Astrocyte (in vitro differentiated cells and primary cell): Measurements from ENCODE around the gene NPM1.

Experiments used
- CTCF ChIP-seq: IDR thresholded peaks from 2 replicates; pipeline ENCODE4 v1.5.1; 2011; ENCODE audit warnings: low read depth, mild to moderate bottlenecking, inconsistent platforms, low read length, moderate library complexity; ENCODE audit not compliant: insufficient read depth
- EZH2 ChIP-seq: IDR thresholded peaks from 2 replicates; pipeline ENCODE4 v1.6.1; 2012; ENCODE audit warnings: mild to moderate bottlenecking, low read length, inconsistent platforms; ENCODE audit not compliant: insufficient read depth

GRCh38 chr5:171422902-171423663 is 35.4 kb downstream of the NPM1 start:
- TF ChIP-seq CTCF (no peak), EZH2 (no peak)
